HG03175 (cell line): ENCODE results near the gene AK9.
"Not testable (repeated sequence)": the region's sequence is repeated elsewhere in the genome, so short reads cannot be mapped to it uniquely, and the experiment has no call there.

ENCODE experiments used
- ATAC-seq: cut with Tn5 transposase; IDR thresholded peaks from one replicate; pipeline ENCODE4 v1.9.1; 2021; ENCODE audit warnings: mild to moderate bottlenecking, moderate library complexity; ENCODE audit not compliant: unreplicated experiment

AK9 gene

DNA sequence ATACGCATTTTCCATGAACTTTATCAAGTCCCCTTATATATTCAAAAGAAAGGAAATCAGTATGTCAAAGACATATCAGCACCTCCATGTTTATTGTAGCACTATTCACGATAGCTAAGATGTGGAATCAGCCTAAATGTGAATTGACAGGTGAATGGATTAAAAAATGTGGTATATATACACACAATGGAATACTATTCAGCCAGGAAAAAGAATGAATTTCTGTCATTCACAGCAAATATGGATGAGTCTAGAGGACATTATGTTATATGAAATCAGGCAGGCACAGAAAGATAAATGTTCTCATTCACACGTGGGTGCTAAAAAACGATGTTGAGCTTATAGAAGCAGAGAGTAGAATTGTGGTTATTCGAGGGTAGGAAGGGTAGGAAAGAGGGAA, 5.4 kb upstream of the AK9 start:
- ATAC-seq = no peak

DNA sequence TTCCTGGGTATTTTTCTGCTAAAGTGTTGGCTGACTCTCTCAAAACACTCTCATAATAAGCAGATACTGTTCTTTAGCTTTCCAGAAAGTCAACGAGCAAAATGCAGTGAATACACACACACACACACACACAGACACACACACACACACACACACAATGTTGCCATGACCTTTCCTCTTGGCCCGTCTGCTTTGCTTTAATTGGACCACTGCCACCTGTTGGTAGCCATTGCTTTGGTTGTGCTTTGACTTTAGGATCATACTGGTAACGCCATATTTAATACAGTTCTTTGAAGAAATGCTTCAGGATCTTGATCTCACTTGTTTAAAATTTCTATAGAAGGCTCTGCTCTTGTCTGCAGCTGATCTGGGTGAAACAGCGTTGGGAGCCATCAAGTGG, 4.5 kb upstream of the AK9 start:
- no peak for ATAC-seq

DNA sequence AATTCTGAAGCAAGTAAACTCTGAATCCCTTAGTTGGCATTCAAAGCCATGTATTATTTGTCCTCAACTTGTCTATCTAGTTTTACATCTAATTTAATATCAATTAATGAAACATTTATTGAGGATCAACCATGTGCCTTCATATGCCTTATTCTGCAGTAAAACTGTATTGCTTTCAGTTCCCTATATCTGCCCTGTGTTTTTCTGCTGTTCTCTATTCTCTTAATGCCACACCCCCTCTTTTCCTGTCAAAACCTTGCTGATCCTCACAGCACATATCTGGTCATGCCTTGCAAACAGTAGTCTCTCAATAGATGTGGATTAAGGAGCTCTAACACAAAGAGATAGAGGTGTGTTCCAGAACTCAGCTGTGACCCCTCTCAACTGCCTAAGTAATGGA, 2.1 kb upstream of the AK9 start:
- ATAC-seq = peak; percentile 30

DNA sequence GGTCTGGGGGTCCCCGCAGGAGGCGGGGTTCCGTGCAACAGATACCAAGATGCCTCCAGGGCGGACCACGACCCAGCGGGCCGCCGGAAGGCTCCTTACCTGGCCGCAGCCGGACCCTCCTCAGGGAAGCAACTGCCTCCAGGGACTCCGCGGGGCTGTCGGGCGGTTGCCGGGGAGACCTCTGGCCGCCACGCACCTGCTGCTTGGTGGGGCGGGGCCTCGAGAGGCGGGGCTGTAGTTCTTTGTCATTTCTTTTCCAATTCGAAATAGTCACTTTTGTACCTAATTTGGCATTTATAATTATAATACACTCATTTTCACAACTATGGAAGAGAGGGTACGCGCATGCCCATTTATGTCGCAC, 647 bp downstream of the AK9 start:
- peak; percentile 54 for ATAC-seq

DNA sequence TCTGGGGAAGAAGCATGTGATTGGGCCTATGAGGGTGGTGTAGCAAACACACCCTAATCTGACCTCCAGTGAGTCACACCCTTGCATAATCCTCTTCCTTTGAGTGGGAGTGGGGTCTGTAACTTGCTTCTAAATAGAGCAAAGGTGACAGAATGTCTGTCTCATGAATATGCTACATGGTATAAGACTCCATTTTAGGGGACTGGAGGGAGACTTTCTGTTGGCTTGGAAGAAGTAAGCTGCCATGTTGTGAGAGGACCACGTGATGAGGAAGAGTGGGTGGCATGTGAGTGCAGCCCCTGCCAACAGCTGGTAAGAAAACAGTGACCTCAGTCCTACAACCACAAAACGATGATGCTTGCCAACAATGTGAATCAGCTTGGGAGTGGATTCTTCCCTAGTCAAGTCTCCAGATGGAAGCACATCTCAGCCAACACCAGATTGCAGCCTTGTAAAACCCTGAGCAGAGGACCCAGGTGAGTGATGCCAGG, 3.7 kb downstream of the AK9 start:
- no peak for ATAC-seq

DNA sequence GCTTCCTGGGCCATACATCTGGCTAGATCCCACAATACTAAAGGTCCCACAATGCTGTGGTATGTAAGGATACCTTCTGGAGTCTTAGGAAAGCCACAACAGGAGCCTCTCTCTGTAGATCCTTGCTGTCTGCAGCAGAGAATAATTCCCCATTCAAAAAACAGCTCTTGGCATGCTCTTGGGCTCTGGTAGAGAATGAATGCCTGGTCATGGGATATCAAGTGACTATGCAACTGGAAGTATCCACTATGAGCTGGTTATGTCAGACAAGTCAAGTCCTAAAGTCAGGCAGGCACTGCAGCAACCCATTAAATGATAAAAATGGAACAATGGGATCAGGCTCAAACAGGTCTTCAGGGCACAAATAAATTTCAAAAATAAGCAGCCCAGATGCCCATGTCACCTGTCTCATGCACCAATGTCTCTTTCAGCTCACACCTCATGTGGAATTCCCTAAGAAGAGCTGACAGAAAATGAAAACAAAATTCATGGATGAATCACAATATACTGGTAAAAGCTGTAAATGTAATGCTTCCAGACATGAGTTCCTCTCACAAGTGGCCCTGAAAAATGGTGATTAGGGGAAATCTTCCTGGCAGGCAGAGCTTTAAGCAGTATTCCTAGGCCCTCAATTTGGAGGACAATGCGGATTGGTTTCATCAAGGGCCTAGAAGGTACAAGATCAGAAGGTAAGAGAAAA, 4.3 kb downstream of the AK9 start:
- no peak for ATAC-seq

DNA sequence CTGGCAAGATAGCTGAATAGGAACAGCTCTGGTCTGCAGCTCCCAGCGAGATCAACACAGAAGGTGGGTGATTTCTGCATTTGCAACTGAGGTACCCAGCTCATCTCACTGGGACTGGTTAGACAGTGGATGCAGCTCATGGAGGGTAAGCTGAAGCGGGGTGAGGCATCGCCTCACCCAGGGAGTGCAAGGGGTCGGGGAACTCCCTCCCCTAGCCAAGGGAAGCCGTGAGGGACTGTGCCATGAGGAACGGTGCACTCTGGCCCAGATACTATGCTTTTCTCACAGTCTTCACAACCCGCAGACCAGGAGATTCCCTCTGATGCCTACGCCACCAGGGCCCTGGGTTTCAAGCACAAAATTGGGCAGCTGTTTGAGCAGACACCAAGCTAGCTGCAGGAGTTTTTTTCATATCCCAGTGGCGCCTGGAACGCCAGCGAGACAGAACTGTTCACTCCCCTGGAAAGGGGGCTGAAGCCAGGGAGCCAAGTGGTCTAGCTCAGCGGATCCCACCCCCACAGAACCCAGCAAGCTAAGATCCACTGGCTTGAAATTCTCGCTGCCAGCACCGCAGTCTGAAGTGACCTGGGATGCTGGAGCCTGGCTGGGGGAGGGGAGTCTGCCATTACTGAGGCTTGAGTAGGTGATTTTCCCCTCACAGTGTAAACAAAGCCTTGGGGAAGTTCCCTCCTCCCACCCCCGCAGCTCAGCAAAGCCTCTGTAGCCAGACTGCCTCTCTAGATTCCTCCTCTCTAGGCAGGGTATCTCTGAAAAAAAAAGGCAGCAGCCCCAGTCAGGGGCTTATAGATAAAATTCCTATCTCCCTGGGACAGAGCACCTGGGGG, 12.1 kb downstream of the AK9 start:
- ATAC-seq = not testable (repeated sequence)

DNA sequence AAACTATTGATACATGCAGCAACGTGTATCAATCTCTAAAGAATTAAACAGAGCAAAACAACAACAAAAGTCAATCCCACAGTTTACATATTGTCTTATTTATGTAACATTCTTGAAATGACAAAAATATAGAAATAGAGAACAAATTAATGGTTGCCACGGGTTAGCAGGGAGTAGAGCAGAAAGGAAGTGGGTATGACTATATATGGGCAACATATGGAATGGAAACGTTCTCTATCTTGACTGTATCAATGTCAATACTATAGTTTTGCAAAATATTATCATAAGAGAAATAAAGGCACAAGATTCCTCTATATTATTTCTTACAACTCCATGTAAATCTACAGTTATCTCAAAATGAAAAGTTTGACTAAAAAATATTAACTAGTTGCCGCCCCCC, 12.8 kb downstream of the AK9 start:
- no peak for ATAC-seq

DNA sequence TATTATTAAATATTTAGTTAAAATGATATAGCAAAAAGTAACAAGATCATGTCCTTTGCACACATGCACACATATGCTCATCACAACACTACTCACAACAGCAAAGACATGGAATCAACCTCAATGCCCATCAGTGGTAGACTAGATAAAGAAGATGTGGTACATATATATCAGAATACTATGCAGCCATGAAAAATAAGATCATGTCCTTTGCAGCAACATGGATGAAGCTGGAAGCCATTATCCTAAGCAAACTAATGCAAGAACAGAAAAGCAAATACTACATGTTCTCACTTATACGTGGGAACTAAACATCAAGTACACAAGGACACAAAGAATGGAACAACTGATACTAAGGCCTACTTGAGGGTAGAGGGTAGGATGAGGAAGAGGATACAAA, 14.3 kb downstream of the AK9 start:
- no peak for ATAC-seq

DNA sequence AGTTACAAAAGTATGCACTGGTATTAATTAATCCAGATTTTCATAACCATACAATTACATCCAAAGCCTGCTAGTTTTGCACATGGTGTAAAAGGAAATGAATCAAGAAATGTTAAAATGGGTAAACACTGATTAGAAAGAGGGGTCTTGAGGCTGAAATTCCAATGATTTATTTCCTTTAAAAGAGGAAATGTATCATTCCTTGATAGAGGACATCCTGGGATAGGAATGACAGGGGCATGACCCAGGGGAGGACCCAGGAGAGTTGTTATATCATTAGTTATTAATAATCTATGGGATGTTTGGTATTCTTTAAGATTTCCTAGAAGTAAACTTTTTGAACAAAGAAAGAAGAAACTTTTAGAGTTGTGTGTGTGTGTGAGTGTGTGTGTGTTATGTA, 18.2 kb downstream of the AK9 start:
- no peak for ATAC-seq

DNA sequence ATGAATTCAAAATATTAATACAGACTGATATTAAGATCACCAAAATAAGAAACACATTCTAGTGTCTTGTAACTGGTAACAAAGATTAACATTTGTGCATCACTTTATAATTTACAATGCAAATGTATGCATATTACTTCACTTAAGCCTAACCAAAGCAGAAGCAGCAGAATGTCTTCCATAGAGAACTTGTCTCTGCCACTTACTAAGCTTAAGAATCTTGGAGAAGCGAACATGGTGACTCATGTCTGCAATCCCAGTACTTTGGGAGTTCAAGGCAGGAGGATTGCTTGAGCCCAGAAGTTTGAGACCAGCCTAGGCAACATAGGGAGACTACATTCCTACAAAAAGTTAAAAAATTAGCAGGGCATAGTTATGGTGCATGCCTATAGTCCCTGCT, 18.8 kb downstream of the AK9 start:
- ATAC-seq = no peak

DNA sequence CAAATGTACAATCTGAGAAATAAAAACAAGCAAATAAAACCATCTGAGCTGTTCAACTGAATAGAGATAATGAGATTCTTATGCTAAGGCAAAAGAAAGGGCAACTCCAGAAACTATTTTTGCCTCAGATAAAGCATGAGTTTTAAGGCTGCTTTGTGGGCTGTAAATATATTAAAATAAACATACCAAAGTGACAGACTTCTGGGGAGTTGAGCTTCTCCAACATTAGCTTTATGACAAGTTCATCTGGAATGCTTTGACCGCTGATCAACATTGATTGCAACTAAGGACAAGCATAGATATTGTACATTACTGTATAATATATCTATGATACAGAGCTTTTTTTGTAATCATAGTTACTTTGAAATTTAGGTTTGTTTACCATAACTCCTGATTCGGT, 19.3 kb downstream of the AK9 start:
- ATAC-seq = no peak

DNA sequence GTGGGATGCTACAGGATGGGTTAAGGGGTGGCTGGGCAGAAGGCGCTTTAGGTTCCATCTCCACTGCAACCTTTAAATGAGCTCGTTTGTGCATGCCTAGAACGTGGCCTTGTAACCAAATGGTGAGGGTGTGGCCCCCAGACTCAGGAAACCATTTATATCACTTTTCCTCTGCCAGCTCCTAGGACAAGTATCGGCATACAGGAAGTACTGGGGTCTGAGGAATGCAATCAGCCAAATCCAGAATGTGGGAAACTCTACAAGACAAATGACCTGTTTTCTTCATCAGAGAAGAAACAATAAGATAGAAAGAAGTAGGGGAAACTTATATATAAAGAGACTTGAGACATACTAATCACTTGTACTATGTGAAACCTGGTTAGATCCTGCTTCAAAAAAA, 21.2 kb downstream of the AK9 start:
- ATAC-seq = no peak

DNA sequence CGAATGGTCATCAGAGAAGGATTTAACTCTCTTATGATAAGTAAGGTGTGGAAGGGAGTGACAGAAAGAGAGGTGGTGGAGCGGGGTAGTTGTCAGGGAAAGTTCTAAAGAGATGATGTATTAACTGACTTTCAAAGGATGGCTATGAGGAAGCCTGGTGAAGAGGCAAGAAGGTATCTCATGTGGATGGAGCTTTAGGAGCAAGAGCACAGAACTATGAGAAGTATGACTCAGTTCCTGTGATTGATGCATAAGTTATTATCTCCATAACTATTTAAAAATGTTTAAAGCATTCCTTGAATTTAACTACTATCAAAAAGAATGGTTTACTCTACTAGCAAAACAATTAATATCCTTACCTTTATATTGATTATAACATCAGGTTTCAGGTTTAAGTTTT, 28.8 kb downstream of the AK9 start:
- no peak for ATAC-seq

DNA sequence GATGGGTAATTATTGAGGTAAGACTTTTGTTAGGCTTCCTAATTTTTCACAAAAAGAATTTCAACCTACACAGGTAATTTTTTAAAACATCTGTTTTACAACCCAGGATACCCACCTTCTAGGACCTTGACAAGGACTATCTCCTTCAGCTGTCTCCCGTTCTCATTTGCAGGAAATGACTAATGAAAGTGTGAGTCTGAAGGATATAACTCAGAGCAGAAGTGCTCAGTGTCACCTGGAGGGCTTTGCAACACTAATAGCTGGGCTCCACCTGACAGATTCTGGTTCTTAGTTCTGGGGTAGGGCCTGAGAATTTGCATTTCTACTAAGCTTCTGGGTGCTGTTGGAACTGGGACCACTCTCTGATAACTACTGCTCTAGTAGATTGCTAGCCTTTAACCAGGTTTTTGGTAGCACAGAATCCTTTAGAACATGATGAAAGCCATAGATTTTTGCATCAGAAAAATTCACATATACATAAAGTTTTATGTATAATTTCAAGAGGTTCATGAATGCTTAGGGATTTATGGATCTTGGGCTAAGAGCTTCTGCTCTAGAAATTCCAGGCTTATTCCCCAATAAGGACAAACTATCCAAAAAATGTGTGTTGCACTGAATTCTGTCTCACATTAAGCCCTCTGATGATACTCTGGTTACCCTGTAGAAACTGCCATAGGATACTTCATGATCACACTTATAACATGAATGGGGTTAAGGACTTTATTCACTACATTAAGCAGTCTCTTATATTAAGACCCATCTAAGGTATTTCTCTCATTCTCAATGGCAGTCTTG, 30.3 kb downstream of the AK9 start:
- no peak for ATAC-seq

DNA sequence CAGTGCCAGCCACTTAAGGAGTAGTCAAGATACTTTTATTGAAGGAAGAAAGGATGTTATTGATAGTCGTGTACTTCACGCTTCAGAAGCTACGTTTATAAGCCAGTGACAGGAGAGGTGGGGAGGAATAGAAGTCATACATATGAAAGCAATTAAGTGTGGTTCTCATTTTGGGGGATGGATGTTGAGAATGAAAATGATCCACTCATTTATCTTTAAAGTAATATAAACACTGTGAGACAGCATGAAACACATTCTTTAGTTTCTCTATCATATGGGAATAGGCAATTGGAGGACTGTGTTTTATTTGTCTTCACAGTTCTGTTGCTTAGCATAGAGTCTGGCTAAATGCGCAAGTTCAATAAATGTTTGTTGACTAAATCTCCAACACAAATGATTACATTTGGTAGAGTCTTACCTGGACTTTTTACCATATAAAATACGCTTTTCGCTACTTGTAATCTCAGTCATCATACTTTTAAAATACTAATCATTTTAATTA, 35.2 kb downstream of the AK9 start:
- no peak for ATAC-seq

DNA sequence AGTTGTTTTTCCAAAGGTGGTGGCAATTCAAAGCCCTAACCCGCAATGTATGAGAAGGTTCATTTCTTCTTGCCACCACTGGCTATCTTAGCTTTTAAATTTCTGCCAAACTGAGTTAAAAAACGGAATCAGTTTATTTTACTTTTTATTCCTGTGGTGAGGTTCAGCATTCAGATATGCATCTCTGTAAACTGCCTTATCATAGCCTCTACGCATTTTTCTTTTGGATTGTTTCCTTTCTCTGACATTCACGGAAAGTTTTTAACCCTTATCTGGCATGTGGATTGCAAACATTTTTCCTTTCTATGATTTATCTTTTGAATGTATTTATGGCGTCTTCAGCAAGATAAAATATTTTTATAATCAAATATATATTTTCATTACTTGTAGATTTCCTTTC, 37.7 kb downstream of the AK9 start:
- no peak for ATAC-seq

DNA sequence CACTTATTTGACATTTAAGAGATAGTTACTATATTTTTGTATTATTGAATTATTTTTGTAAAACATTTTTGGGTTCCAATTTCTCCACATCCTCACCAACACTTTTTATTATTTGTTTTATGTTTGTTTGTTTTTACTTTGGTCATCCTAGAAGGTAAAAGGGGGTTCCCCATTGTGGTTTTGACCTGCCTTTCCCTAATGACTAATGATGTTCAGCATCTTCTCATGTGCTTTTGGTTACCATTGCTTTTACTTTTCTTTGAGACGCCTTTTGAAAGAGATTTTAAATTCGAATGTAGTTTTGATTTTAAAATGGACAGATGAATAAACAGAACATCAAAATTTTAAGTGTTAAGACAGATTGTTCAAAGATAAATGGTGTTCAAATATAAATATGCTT, 46.9 kb downstream of the AK9 start:
- no peak for ATAC-seq

DNA sequence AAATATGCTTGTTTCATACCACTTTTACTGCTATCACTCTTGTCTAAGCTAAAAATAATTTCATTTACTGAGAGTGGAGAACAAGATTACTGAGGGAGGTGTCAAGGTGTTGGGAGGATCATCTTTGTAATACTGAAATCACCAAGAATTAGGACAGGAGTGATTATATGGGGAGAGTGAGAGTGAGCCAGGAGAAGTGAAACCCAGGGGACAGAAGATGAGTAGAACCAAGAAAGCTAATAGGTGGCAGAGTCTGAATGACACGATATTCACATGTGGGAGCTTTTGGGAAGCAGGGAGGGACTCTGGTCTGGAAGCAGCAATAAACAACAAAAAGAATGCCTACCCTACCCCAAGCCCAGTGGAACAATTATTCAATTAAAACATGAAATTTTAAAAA, 58.6 kb downstream of the AK9 start:
- ATAC-seq = no peak

DNA sequence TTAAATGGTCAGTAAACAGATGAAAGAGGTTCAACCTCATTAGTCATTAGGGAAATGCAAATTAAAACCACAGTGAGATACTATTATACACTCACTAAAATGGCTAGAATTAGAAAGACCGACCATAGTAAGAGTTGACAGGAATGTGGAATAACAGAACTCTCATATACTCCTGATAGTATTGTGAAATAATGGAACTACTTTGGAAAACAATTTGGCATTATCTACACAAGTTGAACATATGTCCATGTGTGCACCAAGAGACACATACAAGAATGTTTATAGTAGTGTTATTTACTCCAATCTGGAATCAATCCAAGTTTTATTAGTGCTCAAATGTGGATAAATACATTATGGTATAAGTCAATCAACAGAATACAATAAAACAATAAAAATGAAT, 59.6 kb downstream of the AK9 start:
- ATAC-seq = no peak

DNA sequence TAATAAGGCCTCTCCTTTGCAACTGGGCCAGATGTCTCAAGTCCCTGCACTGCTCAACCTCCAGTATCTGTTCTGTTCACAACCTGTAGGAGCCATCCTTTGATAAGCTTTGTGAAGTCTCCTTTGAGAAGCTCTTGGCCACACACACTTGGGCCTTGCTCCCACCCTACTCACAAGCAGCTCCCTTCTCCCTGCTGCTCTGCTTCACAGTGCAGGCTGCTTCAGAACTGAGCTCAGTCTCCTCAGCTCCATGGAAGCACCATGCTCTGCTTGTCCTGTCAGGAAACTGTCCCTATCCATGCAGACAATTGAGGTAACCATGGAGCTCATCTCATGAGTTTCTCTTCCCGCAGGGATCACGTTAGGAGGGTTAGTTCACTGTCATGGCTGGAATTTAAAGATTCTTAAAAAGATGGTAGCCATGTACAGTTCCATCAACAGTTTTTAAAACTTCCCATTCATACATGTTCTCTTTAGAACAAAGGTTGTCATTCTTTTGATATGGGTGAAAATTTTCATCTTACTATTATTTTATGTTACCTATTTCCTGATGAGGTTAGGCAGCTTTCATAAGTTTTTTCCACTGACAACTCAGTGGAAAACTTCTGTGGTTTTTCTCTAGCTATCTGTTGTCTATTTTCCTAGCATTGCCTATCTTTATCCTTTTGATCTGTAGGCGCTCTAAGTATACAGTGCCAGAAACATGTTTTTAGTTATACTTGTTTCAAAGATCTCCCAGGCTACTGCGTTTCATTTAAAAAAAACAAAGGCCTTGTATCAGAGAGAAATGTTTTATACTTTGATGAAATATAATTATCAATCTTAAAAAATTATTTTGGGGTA, 62.6 kb downstream of the AK9 start:
- ATAC-seq = no peak
